HEK293T (cell line): ENCODE data around the gene RAB3B.

Source experiments
- CTCF ChIA-PET: fragments of 350-600 bp; formaldehyde crosslinking; extraction: SDS; loops from one replicate; lab custom pipeline; 2021; ENCODE audit warnings: antibody characterized with exemption, inconsistent platforms; lab: Yijun Ruan, JAX
- POLR2A ChIA-PET: fragments of 350-600 bp; formaldehyde crosslinking; extraction: SDS; loops from one replicate; lab custom pipeline; 2020; ENCODE audit warnings: antibody characterized with exemption, inconsistent platforms; lab: Yijun Ruan, JAX
- DNase-seq: peaks from one replicate; pipeline ENCODE4 v3.0.0; 2012; ENCODE audit warnings: mixed read lengths; ENCODE audit errors: extremely low spot score
- ARNT ChIP-seq: fragments of 450-650 bp; IDR thresholded peaks from 2 replicates; pipeline ENCODE4 v1.6.1; 2017; ENCODE audit warnings: mild to moderate bottlenecking
- BHLHE40 ChIP-seq: fragments of 450-650 bp; IDR thresholded peaks from 2 replicates; pipeline ENCODE4 v1.6.1; 2016; ENCODE audit warnings: mild to moderate bottlenecking, moderate library complexity, borderline replicate concordance
- CTBP1 ChIP-seq: fragments of 450-650 bp; IDR thresholded peaks from 2 replicates; pipeline ENCODE4 v1.6.1; 2016; ENCODE audit warnings: borderline replicate concordance
- ELF4 ChIP-seq: fragments of 450-650 bp; IDR thresholded peaks from 2 replicates; pipeline ENCODE4 v1.6.1; 2017; ENCODE audit warnings: antibody characterized with exemption
- FOXA1 ChIP-seq: fragments of 450-650 bp; IDR thresholded peaks from 2 replicates; pipeline ENCODE4 v1.6.1; 2016; ENCODE audit warnings: mild to moderate bottlenecking
- FOXK2 ChIP-seq: fragments of 450-650 bp; IDR thresholded peaks from 2 replicates; pipeline ENCODE4 v1.6.1; 2016; ENCODE audit warnings: mild to moderate bottlenecking
- FOXM1 ChIP-seq: fragments of 450-650 bp; IDR thresholded peaks from 2 replicates; pipeline ENCODE4 v1.6.1; 2017; ENCODE audit warnings: mild to moderate bottlenecking, borderline replicate concordance
- HDGF ChIP-seq: fragments of 450-650 bp; IDR thresholded peaks from 2 replicates; pipeline ENCODE4 v1.6.1; 2017; ENCODE audit warnings: antibody characterized with exemption, borderline replicate concordance
- L3MBTL2 ChIP-seq: fragments of 450-650 bp; conservative IDR thresholded peaks from 2 replicates; pipeline ENCODE4 v1.6.1; 2016; ENCODE audit warnings: mild to moderate bottlenecking
- LEF1 ChIP-seq: fragments of 450-650 bp; IDR thresholded peaks from 2 replicates; pipeline ENCODE4 v1.6.1; 2017; ENCODE audit warnings: mild to moderate bottlenecking, borderline replicate concordance
- NFRKB ChIP-seq: fragments of 450-650 bp; IDR thresholded peaks from 2 replicates; pipeline ENCODE4 v1.6.1; 2016; ENCODE audit warnings: mild to moderate bottlenecking, moderate library complexity
- SP1 ChIP-seq: fragments of 450-650 bp; IDR thresholded peaks from 2 replicates; pipeline ENCODE4 v1.6.1; 2017
- SUZ12 ChIP-seq: fragments of 450-650 bp; IDR thresholded peaks from 2 replicates; pipeline ENCODE4 v1.6.1; 2016; ENCODE audit warnings: mild to moderate bottlenecking
- TARDBP ChIP-seq: fragments of 450-650 bp; IDR thresholded peaks from 2 replicates; pipeline ENCODE4 v1.6.1; 2016
- ZNF384 ChIP-seq: fragments of 450-650 bp; IDR thresholded peaks from 2 replicates; pipeline ENCODE4 v1.6.1; 2016
- TF ChIP-seq, protein P1 (sequence below): fragments of 450-650 bp; IDR thresholded peaks from 2 replicates; pipeline ENCODE4 v1.6.1; 2016

RAB3B gene, protein sequence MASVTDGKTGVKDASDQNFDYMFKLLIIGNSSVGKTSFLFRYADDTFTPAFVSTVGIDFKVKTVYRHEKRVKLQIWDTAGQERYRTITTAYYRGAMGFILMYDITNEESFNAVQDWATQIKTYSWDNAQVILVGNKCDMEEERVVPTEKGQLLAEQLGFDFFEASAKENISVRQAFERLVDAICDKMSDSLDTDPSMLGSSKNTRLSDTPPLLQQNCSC

DNA sequence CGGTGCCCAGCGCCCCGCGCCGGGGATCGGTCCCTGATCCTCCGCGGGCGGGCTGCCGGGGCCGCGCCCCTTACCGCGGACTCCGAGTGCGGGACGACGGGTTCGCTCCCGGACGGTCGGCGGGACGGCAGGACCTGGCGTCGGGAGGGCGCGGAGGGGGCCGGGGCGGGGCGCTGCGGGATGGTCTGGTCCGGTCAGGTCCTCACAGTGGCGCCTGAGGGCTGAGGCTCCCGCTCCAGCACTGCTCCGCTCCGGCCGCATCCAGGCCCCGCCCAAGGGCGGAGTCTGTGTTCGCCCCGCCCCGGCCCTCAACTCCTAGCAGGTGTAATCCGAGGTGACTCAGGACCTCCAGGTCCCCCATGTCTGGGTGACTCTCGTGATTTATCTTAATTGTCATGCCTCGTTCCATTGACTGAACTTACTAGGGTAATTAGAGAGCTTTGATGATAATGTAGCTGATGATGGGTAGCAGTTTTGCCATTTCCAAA is at the start of gene RAB3B:
Gene RAB3B, minus strand, starts transcription at position 223 of the 488 bp plus-strand sequence. CDS start 13,583 bp downstream, outside the sequence.
- no peak for TF ChIP-seq BHLHE40
- TF ChIP-seq ELF4: no peak
- TF ChIP-seq ZNF384: no peak
- no peak for TF ChIP-seq SP1
- no peak for TF ChIP-seq LEF1
- no peak for TF ChIP-seq FOXK2
- no peak for TF ChIP-seq TARDBP
- TF ChIP-seq NFRKB: no peak
- no peak for TF ChIP-seq FOXM1
- no peak for TF ChIP-seq L3MBTL2
- no peak for TF ChIP-seq HDGF
- no peak for TF ChIP-seq FOXA1
- no peak for TF ChIP-seq SUZ12
- TF ChIP-seq, protein P1, sequence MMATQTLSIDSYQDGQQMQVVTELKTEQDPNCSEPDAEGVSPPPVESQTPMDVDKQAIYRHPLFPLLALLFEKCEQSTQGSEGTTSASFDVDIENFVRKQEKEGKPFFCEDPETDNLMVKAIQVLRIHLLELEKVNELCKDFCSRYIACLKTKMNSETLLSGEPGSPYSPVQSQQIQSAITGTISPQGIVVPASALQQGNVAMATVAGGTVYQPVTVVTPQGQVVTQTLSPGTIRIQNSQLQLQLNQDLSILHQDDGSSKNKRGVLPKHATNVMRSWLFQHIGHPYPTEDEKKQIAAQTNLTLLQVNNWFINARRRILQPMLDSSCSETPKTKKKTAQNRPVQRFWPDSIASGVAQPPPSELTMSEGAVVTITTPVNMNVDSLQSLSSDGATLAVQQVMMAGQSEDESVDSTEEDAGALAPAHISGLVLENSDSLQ: no peak
- no peak for TF ChIP-seq ARNT
- no peak for TF ChIP-seq CTBP1
- CTCF ChIA-PET: no interaction called here
- POLR2A ChIA-PET: no interaction called here
- DNase-seq: peak; percentile 94

DNA sequence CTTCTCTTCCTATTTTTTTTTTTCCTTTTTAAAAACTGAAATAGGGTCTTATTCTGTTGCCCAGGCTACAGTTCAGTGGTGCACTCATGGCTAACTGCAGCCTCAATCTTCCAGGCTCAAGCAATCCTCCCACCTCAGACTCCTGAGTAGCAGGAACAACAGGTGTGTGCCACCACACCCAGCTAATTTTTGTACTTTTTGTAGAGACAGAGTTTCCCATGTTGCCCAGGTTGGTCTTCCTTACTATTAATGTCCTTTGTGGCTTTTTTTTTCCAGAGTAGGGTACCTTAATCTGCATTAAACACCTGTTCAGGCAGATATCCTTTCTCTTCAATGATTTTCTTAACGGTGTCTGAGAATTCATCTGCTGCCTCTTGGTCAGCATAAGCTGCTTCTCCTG is 47.4 kb upstream of the RAB3B start:
- CTCF ChIA-PET: no interaction called here
- no peak for TF ChIP-seq SUZ12
- TF ChIP-seq HDGF: no peak
- TF ChIP-seq LEF1: no peak
- no peak for TF ChIP-seq ZNF384
- no peak for TF ChIP-seq FOXM1
- no peak for TF ChIP-seq CTBP1
- TF ChIP-seq, protein P1: no peak
- TF ChIP-seq L3MBTL2: no peak
- no peak for TF ChIP-seq ELF4
- no peak for DNase-seq
- POLR2A ChIA-PET: no interaction called here

GRCh38 chr1:52037402-52037814 is 46.9 kb upstream of the RAB3B start:
- POLR2A ChIA-PET: interaction anchor here (1.4 kb wide), 1 partner anchor 18 kb away, joined by 5 read pairs; the partner anchor contains the start of gene TXNDC12
- CTCF ChIA-PET: no interaction called here
- DNase-seq: no peak
- TF ChIP-seq NFRKB: no peak
- no peak for TF ChIP-seq BHLHE40
- no peak for TF ChIP-seq HDGF

GRCh38 chr1:52034050-52034384 is 43.5 kb upstream of the RAB3B start:
- DNase-seq: no peak
- POLR2A ChIA-PET: interaction anchor here (0.9 to 4.9 kb wide), 2 partner anchors 8 to 21 kb away, joined by 4 to 64 read pairs; partner anchors contain the start of genes BTF3L4 and TXNDC12
- CTCF ChIA-PET: interaction anchor here (0.7 kb wide), 1 partner anchor 106 kb away, joined by 3 read pairs; no protein-coding TSS in a partner anchor
- no peak for TF ChIP-seq SP1
- TF ChIP-seq L3MBTL2: no peak
- TF ChIP-seq FOXK2: no peak
- TF ChIP-seq HDGF: no peak
- no peak for TF ChIP-seq NFRKB
- TF ChIP-seq ARNT: no peak
- no peak for TF ChIP-seq CTBP1
- TF ChIP-seq ELF4: no peak
- TF ChIP-seq ZNF384: no peak
- no peak for TF ChIP-seq FOXM1
- no peak for TF ChIP-seq BHLHE40
- TF ChIP-seq LEF1: no peak
- TF ChIP-seq FOXA1: no peak
- no peak for TF ChIP-seq SUZ12
- no peak for TF ChIP-seq TARDBP
- TF ChIP-seq, protein P1: no peak

GRCh38 chr1:52033190-52034049 is 42.9 kb upstream of the RAB3B start, which contains the start of gene KTI12:
Gene KTI12, minus strand, starts transcription at chr1:52033810. Its CDS starts 49 bp downstream, at chr1:52033761.
- no peak for TF ChIP-seq CTBP1
- TF ChIP-seq, protein P1: peak; percentile 26; the same call in 1 of the 2 replicates
- no peak for TF ChIP-seq NFRKB
- peak; percentile 99 for TF ChIP-seq ELF4
- TF ChIP-seq L3MBTL2: peak; percentile 40
- ChIA-PET CTCF (interaction anchor here (0.6 kb wide), 1 partner anchor 266 kb away, joined by 3 read pairs; no protein-coding TSS in a partner anchor), POLR2A (interaction anchor here (0.9 to 4.9 kb wide), 2 partner anchors 8 to 22 kb away, joined by 4 to 64 read pairs; partner anchors contain the start of genes BTF3L4 and TXNDC12)
- DNase-seq: peak; percentile 88
